NB4 (cell line): ENCODE results near the gene SPINT2.

Source experiments
- CTCF ChIP-seq: IDR thresholded peaks from one replicate; pipeline ENCODE4 v1.5.1; 2012; ENCODE audit warnings: low read depth, low read length
- POLR2A ChIP-seq: IDR thresholded peaks from 2 replicates; pipeline ENCODE4 v1.6.1; 2011; ENCODE audit warnings: mild to moderate bottlenecking; ENCODE audit not compliant: insufficient read length; ENCODE audit errors: extremely low read depth

DNA sequence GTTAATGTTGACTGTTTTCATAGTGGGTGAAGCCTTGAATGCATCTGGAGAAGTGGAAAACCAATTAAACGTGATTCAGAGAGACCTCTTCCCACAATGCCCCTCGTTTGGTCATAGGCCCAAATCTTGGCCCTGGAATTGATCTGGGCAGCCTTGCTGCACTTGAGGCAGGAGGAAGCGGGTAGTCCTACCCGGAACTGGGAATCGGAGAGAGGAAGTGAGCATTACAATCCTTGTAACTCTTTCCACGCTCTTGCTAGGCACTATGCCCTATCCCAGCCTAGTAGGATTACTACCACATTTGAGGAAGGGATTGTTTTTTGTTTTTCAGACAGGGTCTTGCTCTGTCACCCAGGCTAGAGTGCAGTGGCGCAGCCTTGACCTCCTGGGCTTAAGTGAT lies 58.9 kb downstream of the SPINT2 start:
- TF ChIP-seq CTCF (no peak), POLR2A (no peak)
